Right lobe of liver (tissue), 4 donors: ENCODE measurements around the gene PTCHD4.

Experiments used
- CTCF ChIP-seq, 4 donors: fragments of 200-600 bp in 3 of 4; fragments of 450-650 bp in 1 of 4; IDR thresholded peaks; one replicate each; pipeline versions ENCODE4 v1.5.1 to v1.8.0; 2016 to 2022; ENCODE audit warnings: antibody characterized with exemption in 4 of 4, mild to moderate bottlenecking in 2 of 4
- POLR2A ChIP-seq: fragments of 450-650 bp; IDR thresholded peaks from one replicate; pipeline ENCODE4 v1.6.1; 2017; ENCODE audit warnings: antibody characterized with exemption, mild to moderate bottlenecking
- donor health status: DM: no; HTN: no; CAD: no.
- donor health status: DM: no; HTN: no; CAD: no.
- donor health status: DM: no; HTN: yes; CAD: no.

- no peak for TF ChIP-seq POLR2A
- no peak for TF ChIP-seq CTCF (IDR thresholded peaks at IDR 0.05)
Observed at GRCh38 chr6:48144021-48144420, 33.0 kb upstream of the PTCHD4 start.
